ENCODE data around the gene TRIOBP.
"Not testable (repeated sequence)": the region's sequence is repeated elsewhere in the genome, so short reads cannot be mapped to it uniquely, and the experiment has no call there.

The TRIOBP gene

DNA sequence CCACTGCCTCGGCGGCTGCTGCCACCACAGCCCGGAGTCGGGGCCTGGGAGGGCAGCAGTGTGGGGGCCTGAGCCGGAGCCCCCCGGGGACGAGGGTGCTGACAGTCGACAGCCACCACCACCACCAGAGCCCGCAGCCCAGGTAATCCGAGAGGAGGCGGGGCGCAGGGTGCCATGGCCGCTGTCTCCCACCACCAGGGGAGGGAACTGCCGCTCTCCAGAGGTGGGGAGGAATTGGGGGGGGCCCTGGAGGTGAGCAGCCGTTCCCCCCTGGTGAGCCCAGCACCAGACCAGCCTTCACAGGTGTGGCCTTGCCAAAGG is 12.6 kb downstream of the TRIOBP start:
- H3K27me3 Mint-ChIP-seq, result no peaks in the 10 kb centered on the region
- peaks cover 0 to 2% of the 10 kb centered on the region in 2 donors for H3K4me1 Mint-ChIP-seq (ENCODE audit: low read depth in 2 of 2)
- DNase-seq (no peak), ATAC-seq (replicated peaks) (no peak)
- peaks cover 6% of the 10 kb centered on the region for H3K36me3 Mint-ChIP-seq (ENCODE audit: insufficient read depth)
- no peaks in the 10 kb centered on the region for H3K9me3 Mint-ChIP-seq
- no peak overlapping the region for H3K4me3 Mint-ChIP-seq
- H3K27ac Mint-ChIP-seq, result peak overlapping the region in 1 of 2 donors; percentile 8

DNA sequence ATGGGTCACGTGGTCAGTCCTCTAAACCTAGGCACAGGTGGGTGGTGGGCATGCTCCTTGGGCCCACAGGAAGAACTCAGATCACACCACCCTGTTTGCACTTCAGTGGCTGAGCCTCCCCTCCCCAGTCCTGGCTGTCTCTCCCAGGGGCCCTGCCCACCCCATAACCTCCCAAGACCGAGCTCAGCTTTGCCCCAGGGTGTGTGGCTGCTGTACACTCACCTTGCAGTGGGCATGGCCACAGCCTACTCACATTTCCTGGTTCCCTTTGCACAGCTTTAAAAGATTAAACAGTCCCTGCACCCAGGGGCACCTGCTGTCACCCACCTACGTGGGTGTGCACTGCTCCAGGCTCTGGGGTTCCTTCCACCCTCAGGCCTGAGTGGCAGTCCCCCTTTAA is 13.8 kb downstream of the TRIOBP start:
- Mint-ChIP-seq H3K4me1 (ENCODE audit: low read depth in 2 of 2) (peaks cover 0 to 2% of the 10 kb centered on the region in 2 donors), H3K9me3 (no peaks in the 10 kb centered on the region), H3K4me3 (no peak overlapping the region), H3K36me3 (ENCODE audit: insufficient read depth) (peaks cover 3% of the 10 kb centered on the region), H3K27ac (no peak overlapping the region), H3K27me3 (no peaks in the 10 kb centered on the region)
- DNase-seq (no peak), ATAC-seq (replicated peaks) (no peak)

DNA sequence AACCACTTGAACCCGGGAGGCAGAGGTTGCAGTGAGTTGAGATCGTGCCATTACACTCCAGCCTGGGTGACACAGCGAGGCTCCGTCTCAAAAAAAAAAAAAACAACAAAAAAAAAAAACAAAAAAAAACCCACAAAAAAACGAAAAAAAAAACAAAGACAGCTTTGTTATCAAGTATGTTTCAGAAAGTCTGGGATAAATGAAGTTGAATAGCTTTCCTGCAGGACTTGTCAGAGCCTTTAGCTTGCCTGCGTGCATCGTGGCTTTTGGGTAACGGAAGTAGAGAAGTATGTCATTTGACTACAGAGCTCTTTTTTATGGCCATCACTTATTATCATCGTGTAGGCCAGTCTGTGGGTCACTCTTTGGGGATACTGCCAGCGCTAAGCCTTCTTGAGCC is 14.6 kb downstream of the TRIOBP start:
- Mint-ChIP-seq H3K9me3 (no peaks in the 10 kb centered on the region), H3K36me3 (ENCODE audit: insufficient read depth) (peaks cover 3% of the 10 kb centered on the region), H3K4me3 (no peak overlapping the region), H3K27ac (no peak overlapping the region), H3K27me3 (no peaks in the 10 kb centered on the region), H3K4me1 (ENCODE audit: low read depth in 2 of 2) (peaks cover 0 to 2% of the 10 kb centered on the region in 2 donors)
- no peak for DNase-seq
- ATAC-seq (replicated peaks), result no peak

DNA sequence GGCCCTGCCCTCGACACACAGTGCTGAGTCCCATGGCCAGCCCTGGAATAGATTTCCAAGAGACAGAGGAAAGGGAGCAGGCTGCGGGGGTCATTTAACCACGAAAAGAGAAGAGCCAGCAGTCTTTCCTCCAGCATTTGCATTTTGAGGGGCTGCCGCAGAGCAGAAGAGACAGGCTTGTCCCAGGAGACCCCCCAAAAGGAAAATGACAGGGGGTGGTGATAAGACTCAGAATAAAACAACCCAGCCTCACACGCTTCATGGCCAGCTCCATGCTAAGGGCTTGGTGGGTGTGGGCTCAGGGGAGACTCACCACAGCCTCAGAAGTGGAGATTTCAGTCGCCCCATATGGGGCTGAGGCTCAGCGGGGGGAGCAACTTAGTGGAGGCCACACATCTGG is 16.9 kb downstream of the TRIOBP start:
- Mint-ChIP-seq H3K36me3 (ENCODE audit: insufficient read depth) (peaks cover 6% of the 10 kb centered on the region), H3K9me3 (no peaks in the 10 kb centered on the region), H3K27me3 (no peaks in the 10 kb centered on the region), H3K4me1 (ENCODE audit: low read depth in 2 of 2) (peaks cover 0 to 2% of the 10 kb centered on the region in 2 donors), H3K27ac (peak overlapping the region in 1 of 2 donors; percentile 75), H3K4me3 (no peak overlapping the region)
- no peak for DNase-seq
- ATAC-seq (replicated peaks), result no peak

DNA sequence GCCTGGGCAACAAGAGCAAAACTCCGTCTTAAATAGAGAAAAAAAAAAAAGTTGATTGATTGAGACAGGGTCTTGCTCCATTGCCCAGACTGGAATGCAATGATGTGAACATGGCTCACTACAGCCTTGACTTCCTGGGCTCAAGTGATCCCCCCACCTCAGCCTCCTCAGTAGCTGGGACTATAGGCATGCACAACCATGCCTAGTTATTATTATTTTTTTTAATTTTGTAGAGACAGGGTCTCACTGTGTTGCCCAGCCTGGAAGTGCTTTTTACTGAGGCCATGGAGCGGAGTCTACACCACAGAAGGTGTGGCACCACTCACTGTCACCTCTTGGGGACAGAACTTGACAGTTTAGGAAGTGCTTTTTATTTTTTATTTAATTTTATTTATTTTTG is 17.8 kb downstream of the TRIOBP start:
- H3K36me3 Mint-ChIP-seq (ENCODE audit: insufficient read depth), result peaks cover 6% of the 10 kb centered on the region
- H3K4me1 Mint-ChIP-seq (ENCODE audit: low read depth in 2 of 2), result peaks cover 0 to 2% of the 10 kb centered on the region in 2 donors
- ATAC-seq (replicated peaks), result no peak
- no peaks in the 10 kb centered on the region for H3K9me3 Mint-ChIP-seq
- H3K27ac Mint-ChIP-seq, result no peak overlapping the region
- no peaks in the 10 kb centered on the region for H3K27me3 Mint-ChIP-seq
- H3K4me3 Mint-ChIP-seq, result no peak overlapping the region
- DNase-seq, result no peak

DNA sequence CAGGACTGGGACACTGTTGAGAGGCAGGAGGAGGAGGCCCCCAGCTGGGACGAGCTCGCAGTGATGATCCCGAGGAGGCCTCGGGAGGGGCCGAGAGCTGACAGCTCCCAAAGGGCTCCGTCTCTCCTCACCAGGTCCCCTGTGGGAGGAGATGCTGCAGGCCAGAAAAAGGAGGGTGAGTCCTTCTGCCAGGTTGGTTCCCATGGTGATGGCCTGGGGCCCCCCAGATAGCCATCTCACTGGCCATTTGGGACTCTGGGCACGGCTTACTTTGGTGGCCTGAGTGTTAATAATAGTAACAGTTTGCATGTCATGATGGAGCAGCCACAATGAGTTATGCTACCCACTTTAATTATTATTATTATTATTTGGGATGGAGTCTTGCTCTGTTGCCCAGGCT is 18.9 kb downstream of the TRIOBP start:
- Mint-ChIP-seq H3K27ac (no peak overlapping the region), H3K36me3 (ENCODE audit: insufficient read depth) (peaks cover 6% of the 10 kb centered on the region), H3K4me3 (no peak overlapping the region), H3K4me1 (ENCODE audit: low read depth in 2 of 2) (no peaks in the 10 kb centered on the region), H3K9me3 (no peaks in the 10 kb centered on the region), H3K27me3 (no peaks in the 10 kb centered on the region)
- no peak for DNase-seq
- ATAC-seq (replicated peaks), result no peak

DNA sequence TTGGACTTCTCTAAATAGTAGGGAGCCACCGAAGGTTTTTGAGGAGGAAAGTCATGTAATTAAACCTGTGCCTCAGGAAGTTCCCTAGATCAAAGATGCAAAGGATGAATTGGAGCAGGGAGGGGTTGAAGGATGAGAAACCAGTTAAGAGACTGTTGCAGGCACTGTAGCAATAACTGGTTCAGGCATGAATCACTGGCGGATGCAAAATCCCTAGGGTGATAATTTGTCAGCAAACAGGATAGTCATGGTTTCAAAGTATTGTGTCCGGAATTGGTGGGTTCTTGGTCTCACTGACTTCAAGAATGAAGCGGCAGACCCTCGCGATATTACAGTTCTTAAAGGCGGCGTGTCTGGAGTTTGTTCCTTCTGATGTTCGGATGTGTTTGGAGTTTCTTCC is 19.9 kb downstream of the TRIOBP start:
- Mint-ChIP-seq H3K36me3 (ENCODE audit: insufficient read depth) (peaks cover 3% of the 10 kb centered on the region), H3K4me3 (no peak overlapping the region), H3K4me1 (ENCODE audit: low read depth in 2 of 2) (no peaks in the 10 kb centered on the region), H3K27me3 (no peaks in the 10 kb centered on the region), H3K9me3 (no peaks in the 10 kb centered on the region), H3K27ac (no peak overlapping the region)
- DNase-seq, result no peak
- no peak for ATAC-seq (replicated peaks)

DNA sequence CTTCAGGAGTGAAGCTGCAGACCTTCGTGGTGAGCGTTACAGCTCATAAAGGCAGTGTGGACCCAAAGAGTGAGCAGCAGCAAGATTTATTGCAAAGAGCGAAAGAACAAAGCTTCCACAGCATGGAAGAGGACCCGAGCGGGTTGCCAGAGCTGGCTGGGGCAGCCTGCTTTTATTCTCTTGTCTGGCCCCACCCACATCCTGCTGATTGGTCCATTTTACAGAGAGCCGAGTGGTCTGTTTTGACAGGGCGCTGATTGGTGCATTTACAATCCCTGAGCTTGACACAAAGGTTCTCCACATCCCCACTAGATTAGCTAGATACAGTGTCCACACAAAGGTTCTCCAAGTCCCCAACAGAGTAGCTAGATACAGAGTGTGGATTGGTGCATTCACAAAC is 20.4 kb downstream of the TRIOBP start:
- not testable (repeated sequence) for H3K27ac Mint-ChIP-seq; DNase-seq; H3K27me3 Mint-ChIP-seq; H3K9me3 Mint-ChIP-seq; H3K36me3 Mint-ChIP-seq (ENCODE audit: insufficient read depth); H3K4me1 Mint-ChIP-seq (ENCODE audit: low read depth in 2 of 2); H3K4me3 Mint-ChIP-seq; ATAC-seq (replicated peaks)

DNA sequence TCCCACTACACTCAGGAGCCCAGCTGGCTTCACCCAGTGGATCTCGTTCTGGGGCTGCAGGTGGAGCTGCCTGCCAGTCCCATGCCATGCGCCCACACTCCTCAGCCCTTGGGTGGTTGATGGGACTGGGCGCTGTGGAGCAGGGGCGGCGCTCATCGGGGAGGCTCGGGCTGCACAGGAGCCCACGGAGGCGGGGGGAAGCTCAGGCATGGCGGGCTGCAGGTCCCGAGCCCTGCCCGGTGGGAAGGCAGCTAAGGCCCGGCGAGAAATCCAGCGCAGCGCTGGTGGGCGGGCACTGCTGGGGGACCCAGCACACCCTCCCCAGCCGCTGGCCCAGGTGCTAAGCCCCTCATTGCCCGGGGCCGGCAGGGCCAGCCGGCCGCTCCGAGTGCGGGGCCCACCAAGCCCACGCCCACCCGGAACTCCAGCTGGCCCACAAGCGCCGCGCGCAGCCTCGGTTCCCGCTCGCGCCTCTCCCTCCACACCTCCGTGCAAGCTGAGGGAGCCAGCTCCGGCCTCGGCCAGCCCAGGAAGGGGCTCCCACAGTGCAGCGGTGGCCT is 21.0 kb downstream of the TRIOBP start:
- H3K4me1 Mint-ChIP-seq (ENCODE audit: low read depth in 2 of 2); H3K27me3 Mint-ChIP-seq; ATAC-seq (replicated peaks); H3K4me3 Mint-ChIP-seq; H3K9me3 Mint-ChIP-seq; DNase-seq; H3K36me3 Mint-ChIP-seq (ENCODE audit: insufficient read depth); H3K27ac Mint-ChIP-seq: not testable (repeated sequence)

DNA sequence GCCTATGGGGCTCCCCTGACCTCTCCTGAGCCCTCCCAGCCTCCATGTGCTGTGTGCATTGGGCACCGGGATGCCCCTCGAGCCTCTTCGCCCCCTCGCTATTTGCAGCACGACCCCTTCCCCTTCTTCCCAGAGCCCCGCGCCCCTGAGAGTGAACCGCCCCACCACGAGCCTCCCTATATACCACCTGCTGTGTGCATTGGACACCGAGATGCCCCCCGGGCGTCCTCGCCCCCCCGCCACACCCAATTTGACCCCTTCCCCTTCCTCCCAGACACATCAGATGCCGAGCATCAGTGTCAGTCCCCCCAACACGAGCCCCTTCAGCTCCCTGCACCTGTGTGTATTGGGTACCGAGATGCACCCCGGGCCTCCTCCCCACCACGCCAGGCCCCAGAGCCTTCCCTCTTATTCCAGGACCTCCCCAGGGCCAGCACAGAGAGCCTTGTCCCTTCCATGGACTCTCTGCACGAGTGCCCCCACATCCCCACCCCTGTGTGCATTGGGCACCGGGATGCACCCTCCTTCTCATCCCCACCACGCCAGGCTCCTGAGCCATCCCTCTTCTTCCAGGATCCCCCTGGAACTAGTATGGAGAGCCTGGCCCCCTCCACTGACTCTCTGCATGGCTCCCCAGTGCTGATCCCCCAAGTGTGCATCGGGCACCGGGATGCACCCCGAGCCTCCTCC is 28.8 kb downstream of the TRIOBP start:
- ATAC-seq (replicated peaks) (no peak), DNase-seq (no peak)
- no peaks in the 10 kb centered on the region for H3K27me3 Mint-ChIP-seq
- H3K9me3 Mint-ChIP-seq, result no peaks in the 10 kb centered on the region
- no peaks in the 10 kb centered on the region for H3K4me1 Mint-ChIP-seq (ENCODE audit: low read depth in 2 of 2)
- H3K4me3 Mint-ChIP-seq, result no peak overlapping the region
- no peaks in the 10 kb centered on the region for H3K36me3 Mint-ChIP-seq (ENCODE audit: insufficient read depth)
- H3K27ac Mint-ChIP-seq, result peak overlapping the region in 1 of 2 donors; percentile 58

DNA sequence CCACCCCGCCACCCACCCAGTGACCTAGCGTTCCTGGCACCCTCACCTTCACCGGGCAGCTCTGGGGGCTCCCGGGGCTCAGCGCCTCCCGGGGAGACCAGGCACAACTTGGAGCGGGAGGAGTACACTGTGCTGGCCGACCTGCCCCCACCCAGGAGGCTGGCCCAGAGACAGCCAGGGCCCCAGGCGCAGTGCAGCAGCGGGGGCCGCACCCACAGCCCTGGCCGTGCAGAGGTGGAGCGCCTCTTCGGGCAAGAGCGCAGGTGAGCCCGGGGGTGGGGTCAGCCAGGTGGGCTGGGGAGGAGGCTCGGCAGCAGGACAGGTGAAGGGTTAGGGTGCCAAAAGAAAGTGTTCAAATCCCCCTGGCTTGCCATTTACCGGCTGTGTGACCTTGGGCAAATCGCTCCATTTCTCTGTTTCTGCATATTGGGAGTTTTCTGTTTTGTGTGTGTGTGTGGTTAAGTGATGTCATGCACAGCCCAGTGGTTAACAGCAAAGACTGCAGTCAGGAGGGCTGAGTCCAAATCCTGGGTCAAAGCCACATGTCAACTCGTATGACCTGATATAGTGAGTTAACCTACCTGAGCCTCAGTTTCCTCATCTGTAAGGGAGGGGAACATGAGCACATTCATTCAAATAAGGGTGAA is 29.5 kb downstream of the TRIOBP start:
- Mint-ChIP-seq H3K4me1 (ENCODE audit: low read depth in 2 of 2) (no peaks in the 10 kb centered on the region), H3K36me3 (ENCODE audit: insufficient read depth) (no peaks in the 10 kb centered on the region), H3K4me3 (no peak overlapping the region), H3K9me3 (no peaks in the 10 kb centered on the region), H3K27ac (no peak overlapping the region), H3K27me3 (no peaks in the 10 kb centered on the region)
- peak; percentile 21 for ATAC-seq (replicated peaks)
- no peak for DNase-seq

DNA sequence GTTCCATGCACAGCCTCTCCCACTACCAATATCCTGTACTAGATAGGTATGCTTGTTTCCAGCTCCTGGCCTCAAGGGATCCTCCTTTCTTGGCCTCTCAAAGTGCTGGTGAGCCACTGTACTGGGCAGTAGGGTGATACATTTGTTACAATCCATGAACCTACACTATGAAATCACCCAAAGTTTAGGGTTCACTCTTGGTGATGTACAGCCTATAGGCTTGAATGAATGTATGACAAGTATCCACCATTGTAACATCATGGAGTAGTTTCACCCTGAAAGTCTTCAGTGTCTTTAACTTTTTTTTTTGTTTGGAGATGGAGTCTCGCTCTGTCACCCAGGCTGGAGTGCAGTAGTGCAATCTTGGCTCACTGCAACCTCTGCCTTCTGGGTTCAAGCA is 31.8 kb downstream of the TRIOBP start:
- no peaks in the 10 kb centered on the region for H3K27me3 Mint-ChIP-seq
- ATAC-seq (replicated peaks) (no peak), DNase-seq (no peak)
- no peaks in the 10 kb centered on the region for H3K4me1 Mint-ChIP-seq (ENCODE audit: low read depth in 2 of 2)
- no peaks in the 10 kb centered on the region for H3K36me3 Mint-ChIP-seq (ENCODE audit: insufficient read depth)
- peak overlapping the region in 1 of 2 donors; percentile 8 for H3K27ac Mint-ChIP-seq
- no peak overlapping the region for H3K4me3 Mint-ChIP-seq
- H3K9me3 Mint-ChIP-seq, result no peaks in the 10 kb centered on the region

DNA sequence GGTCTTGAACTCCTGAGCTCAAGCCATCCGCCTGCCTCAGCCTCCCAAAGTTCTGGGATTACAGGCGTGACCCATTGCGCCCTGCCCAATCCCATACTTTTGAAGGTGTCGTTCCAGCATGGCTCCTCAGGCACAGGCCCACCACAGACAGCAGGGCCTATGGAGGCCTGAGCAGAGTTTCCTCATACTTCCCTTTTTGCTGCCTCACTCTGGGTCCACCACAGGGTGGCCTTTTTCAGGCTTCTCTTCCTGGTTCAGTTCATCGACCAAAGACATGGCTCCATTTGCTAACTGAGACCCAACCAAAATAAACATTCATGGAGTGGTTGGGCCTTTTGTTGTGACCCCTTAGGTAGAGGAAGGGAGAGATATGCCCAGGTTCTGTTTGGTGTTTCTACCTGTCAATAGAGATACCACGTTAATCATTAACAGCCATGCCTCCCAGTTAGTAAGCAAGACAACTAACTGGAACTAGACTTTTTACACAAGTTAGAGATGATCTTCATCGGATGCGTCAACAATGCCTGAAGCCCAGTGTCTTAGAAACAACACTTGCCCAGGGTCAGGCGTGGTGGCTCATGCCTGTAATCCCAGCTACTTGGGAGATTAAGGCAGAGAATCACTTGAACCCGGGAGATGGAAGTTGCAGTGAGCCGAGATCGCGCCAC is 35.1 kb downstream of the TRIOBP start:
- ATAC-seq (replicated peaks) (no peak), DNase-seq (no peak)
- Mint-ChIP-seq H3K9me3 (no peaks in the 10 kb centered on the region), H3K36me3 (ENCODE audit: insufficient read depth) (no peaks in the 10 kb centered on the region), H3K4me3 (no peak overlapping the region), H3K27me3 (no peaks in the 10 kb centered on the region), H3K4me1 (ENCODE audit: low read depth in 2 of 2) (no peaks in the 10 kb centered on the region), H3K27ac (peak overlapping the region in 1 of 2 donors; percentile 63)
